HEK293 (cell line): Measurements from ENCODE around the gene GOLGA3.
"Not testable (repeated sequence)": the region's sequence is repeated elsewhere in the genome, so short reads cannot be mapped to it uniquely, and the experiment has no call there.

Experiments used
- CTCF ChIA-PET: fragments of 350-600 bp; formaldehyde crosslinking; extraction: SDS; loops from one replicate; lab custom pipeline; 2021; ENCODE audit warnings: antibody characterized with exemption; lab: Yijun Ruan, JAX
- POLR2A ChIA-PET: fragments of 300-600 bp; formaldehyde crosslinking; extraction: SDS; loops from one replicate; lab custom pipeline; 2020; ENCODE audit warnings: antibody characterized with exemption, inconsistent platforms; lab: Yijun Ruan, JAX
- H3K27ac ChIP-seq: fragments of 200-500 bp; sonication (Bioruptor generic); 2 replicates; pipeline ENCODE4 v1.5.1; 2014; ENCODE audit warnings: low read depth, low read length, control low read depth, inconsistent platforms; ENCODE audit errors: extremely low read depth
- H3K36me3 ChIP-seq, 2 experiments: fragments of 200-500 bp in 1 of 2; sonication (Bioruptor generic) in 1 of 2; 1 replicate in 1 of 2; 2 replicates in 1 of 2; pipeline ENCODE4 v1.5.1; 2014 to 2017; ENCODE audit warnings: inconsistent platforms in 2 of 2, low read length in 2 of 2; ENCODE audit not compliant: control insufficient read depth in 2 of 2, insufficient read depth in 1 of 2
- H3K4me1 ChIP-seq: fragments of 200-500 bp; sonication (Bioruptor generic); 2 replicates; pipeline ENCODE4 v1.5.1; 2014; ENCODE audit warnings: mild to moderate bottlenecking, low read length, inconsistent platforms; ENCODE audit not compliant: control insufficient read depth, insufficient read depth
- H3K4me3 ChIP-seq: 2 replicates; pipeline ENCODE4 v1.5.1; 2011; ENCODE audit warnings: low read depth, mild to moderate bottlenecking, control low read depth, low read length, moderate library complexity
- H3K9me3 ChIP-seq: fragments of 200-500 bp; sonication (Bioruptor generic); 2 replicates; pipeline ENCODE4 v1.5.1; 2014; ENCODE audit warnings: low read depth, low read length, inconsistent platforms; ENCODE audit not compliant: control insufficient read depth, insufficient read depth
- ATF2 ChIP-seq: fragments of 450-650 bp; formaldehyde crosslinking; IDR thresholded peaks from 2 replicates; pipeline ENCODE4 v1.5.1; 2016; ENCODE audit warnings: missing biosample characterization, missing genetic modification characterization, low read depth
- KLF1 ChIP-seq: fragments of 450-650 bp; formaldehyde crosslinking; IDR thresholded peaks from 2 replicates; pipeline ENCODE4 v1.5.1; 2016; ENCODE audit warnings: missing biosample characterization, missing genetic modification characterization
- KLF8 ChIP-seq: fragments of 450-650 bp; formaldehyde crosslinking; IDR thresholded peaks from 2 replicates; pipeline ENCODE4 v1.5.1; 2016; ENCODE audit warnings: missing biosample characterization, missing genetic modification characterization
- PRDM1 ChIP-seq: fragments of 450-650 bp; formaldehyde crosslinking; IDR thresholded peaks from 2 replicates; pipeline ENCODE4; 2016; ENCODE audit warnings: missing biosample characterization, missing genetic modification characterization
- RBAK ChIP-seq: fragments of 450-650 bp; formaldehyde crosslinking; IDR thresholded peaks from 2 replicates; pipeline ENCODE4 v1.5.1; 2016; ENCODE audit warnings: missing biosample characterization, missing genetic modification characterization
- TCF7L2 ChIP-seq: IDR thresholded peaks from 2 replicates; pipeline ENCODE4 v1.6.1; 2011; ENCODE audit warnings: low read depth, mild to moderate bottlenecking, inconsistent platforms, low read length, moderate library complexity, borderline replicate concordance
- TSHZ1 ChIP-seq: fragments of 450-650 bp; formaldehyde crosslinking; IDR thresholded peaks from 2 replicates; pipeline ENCODE4 v1.5.1; 2016; ENCODE audit warnings: missing biosample characterization, missing genetic modification characterization, borderline replicate concordance
- ZBTB11 ChIP-seq: fragments of 450-650 bp; formaldehyde crosslinking; conservative IDR thresholded peaks from 2 replicates; pipeline ENCODE4 v1.5.1; 2016; ENCODE audit warnings: low read depth, missing biosample characterization, missing genetic modification characterization
- ZNF157 ChIP-seq: fragments of 450-650 bp; formaldehyde crosslinking; IDR thresholded peaks from 2 replicates; pipeline ENCODE4 v1.5.1; 2016; ENCODE audit warnings: missing biosample characterization, missing genetic modification characterization
- ZNF23 ChIP-seq: fragments of 450-650 bp; formaldehyde crosslinking; IDR thresholded peaks from 2 replicates; pipeline ENCODE4 v1.5.1; 2016; ENCODE audit warnings: missing biosample characterization, missing genetic modification characterization, borderline replicate concordance
- ZNF335 ChIP-seq: fragments of 450-650 bp; formaldehyde crosslinking; conservative IDR thresholded peaks from 2 replicates; pipeline ENCODE4 v1.5.1; 2016; ENCODE audit warnings: missing biosample characterization, missing genetic modification characterization
- ZNF48 ChIP-seq: fragments of 450-650 bp; formaldehyde crosslinking; IDR thresholded peaks from 2 replicates; pipeline ENCODE4 v1.5.1; 2016; ENCODE audit warnings: missing biosample characterization, missing genetic modification characterization
- ZNF600 ChIP-seq: fragments of 450-650 bp; formaldehyde crosslinking; IDR thresholded peaks from 2 replicates; pipeline ENCODE4 v1.5.1; 2016; ENCODE audit warnings: missing biosample characterization, missing genetic modification characterization

GOLGA3 gene

GRCh38 chr12:132856581-132856980, 27.9 kb upstream of the GOLGA3 start (continued):
- TF ChIP-seq ZBTB11 (tag by site-specific recombination) = no peak
- no peak for TF ChIP-seq RBAK
- no peak for TF ChIP-seq ZNF157
- TF ChIP-seq ZNF335 (tag by site-specific recombination) = no peak
- TF ChIP-seq TCF7L2 = no peak
- TF ChIP-seq, all 188 proteins: peak for 0

- H3K4me1 ChIP-seq, H3K27ac ChIP-seq, H3K4me3 ChIP-seq, CTCF ChIA-PET, POLR2A ChIA-PET, H3K9me3 ChIP-seq: not testable (repeated sequence)
- H3K36me3 ChIP-seq = peaks cover 22 to 88% of the 10 kb centered on the region in 2 experiments; a peak in 2 of 3 replicates
These were observed 26.5 kb upstream of the GOLGA3 start for GRCh38 chr12:132855211-132855610.

- TF ChIP-seq KLF8 = no peak
- TF ChIP-seq ZNF157 = peak; percentile 58
- H3K9me3 ChIP-seq = no peaks in the 10 kb centered on the region
- H3K36me3 ChIP-seq = peaks cover 17 to 87% of the 10 kb centered on the region in 2 experiments; a peak in 2 of 3 replicates
- no peak overlapping the region for H3K4me3 ChIP-seq
- no peaks in the 10 kb centered on the region for H3K4me1 ChIP-seq
- ChIA-PET POLR2A (interaction anchor here (0.6 kb wide), 1 partner anchor 184 kb away, joined by 4 read pairs; the partner anchor contains the start of gene ZNF84), CTCF (interaction anchor here (0.6 kb wide), 1 partner anchor 63 kb away, joined by 4 read pairs; no protein-coding TSS in a partner anchor)
- no peak overlapping the region for H3K27ac ChIP-seq
These were observed 24.8 kb upstream of the GOLGA3 start for GRCh38 chr12:132853285-132854092.

GRCh38 chr12:132852496-132852895, 23.8 kb upstream of the GOLGA3 start:
- H3K4me1 ChIP-seq = no peaks in the 10 kb centered on the region
- ChIA-PET POLR2A (interaction anchor here (0.5 kb wide), 1 partner anchor 26 kb away, joined by 3 read pairs; no protein-coding TSS in a partner anchor), CTCF (no interaction called here)
- peaks cover 11 to 88% of the 10 kb centered on the region in 2 experiments; a peak in 2 of 3 replicates for H3K36me3 ChIP-seq
- no peaks in the 10 kb centered on the region for H3K9me3 ChIP-seq
- TF ChIP-seq ATF2 = no peak
- no peak for TF ChIP-seq PRDM1 (tag by site-specific recombination)
- TF ChIP-seq ZNF23 (tag by site-specific recombination) = no peak
- no peak for TF ChIP-seq ZNF48
- TF ChIP-seq ZNF600 (tag by site-specific recombination) = no peak
- no peak for TF ChIP-seq TSHZ1 (tag by site-specific recombination)
- TF ChIP-seq KLF1 = no peak
- no peak overlapping the region for H3K27ac ChIP-seq
- no peak overlapping the region for H3K4me3 ChIP-seq
